ENCODE data around the gene DOCK1.

The DOCK1 gene

DNA sequence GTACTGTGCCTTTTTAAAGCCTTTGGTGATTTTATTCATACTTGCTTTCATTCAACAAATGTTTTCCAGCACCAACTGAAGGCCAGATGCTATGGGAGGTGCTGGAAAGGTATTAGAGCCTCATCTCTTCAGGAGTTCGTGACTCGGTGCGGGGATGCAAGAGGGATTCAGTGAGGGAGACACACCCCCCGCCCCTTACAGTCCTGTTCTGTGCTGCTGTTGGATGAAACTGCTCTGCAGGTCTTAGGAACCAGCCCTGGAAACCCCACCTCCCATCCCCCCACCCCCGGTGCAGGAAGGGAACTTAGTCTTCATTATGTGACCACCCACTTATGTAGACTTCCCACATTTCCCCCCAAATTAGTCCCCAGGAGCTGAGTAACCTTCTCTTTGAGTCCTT lies 180.7 kb downstream of the DOCK1 start:
- DNase-seq = no peak
- no peaks in the 10 kb centered on the region for H3K9me3 ChIP-seq (ENCODE audit: control insufficient read depth, low read length)
- H3K4me1 ChIP-seq (ENCODE audit: control insufficient read depth, insufficient read depth, low read length, poor library complexity, severe bottlenecking) = no peaks in the 10 kb centered on the region
- no peak overlapping the region for H3K27ac ChIP-seq (ENCODE audit: insufficient read depth, low read length, poor library complexity, severe bottlenecking)
- no peaks in the 10 kb centered on the region for H3K36me3 ChIP-seq (ENCODE audit: control insufficient read depth, insufficient read depth, low read length)
- H3K4me3 ChIP-seq (ENCODE audit: insufficient read depth, low read depth, low read length, poor library complexity, severe bottlenecking) = no peak overlapping the region
- H3K27me3 ChIP-seq (replicated peaks; ENCODE audit: control insufficient read depth, insufficient read depth, low read length, poor library complexity, severe bottlenecking) = no peaks in the 10 kb centered on the region

DNA sequence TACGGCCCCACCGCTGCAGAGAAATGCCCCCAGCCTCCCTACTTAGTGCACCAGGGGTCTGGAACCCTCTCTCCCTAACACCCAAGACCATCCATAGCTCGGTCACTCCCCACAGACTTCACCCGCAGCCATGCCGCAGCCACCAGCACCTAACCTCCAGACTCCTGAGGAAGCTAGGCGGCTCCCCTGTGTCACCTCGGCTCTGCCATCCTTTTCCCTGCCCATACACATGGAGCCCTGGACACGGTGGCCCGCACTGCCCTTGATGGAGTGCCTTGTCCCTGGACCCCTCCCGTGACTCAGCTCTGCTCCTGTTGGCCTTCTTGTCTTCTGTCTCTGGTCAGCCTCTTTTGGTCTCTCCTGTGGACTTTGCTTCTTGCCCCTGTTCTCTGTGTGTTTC lies 183.7 kb downstream of the DOCK1 start:
- no peaks in the 10 kb centered on the region for H3K9me3 ChIP-seq (ENCODE audit: control insufficient read depth, low read length)
- H3K4me3 ChIP-seq (ENCODE audit: insufficient read depth, low read depth, low read length, poor library complexity, severe bottlenecking) = no peak overlapping the region
- H3K4me1 ChIP-seq (ENCODE audit: control insufficient read depth, insufficient read depth, low read length, poor library complexity, severe bottlenecking) = no peaks in the 10 kb centered on the region
- H3K27me3 ChIP-seq (replicated peaks; ENCODE audit: control insufficient read depth, insufficient read depth, low read length, poor library complexity, severe bottlenecking) = no peaks in the 10 kb centered on the region
- DNase-seq = no peak
- H3K36me3 ChIP-seq (ENCODE audit: control insufficient read depth, insufficient read depth, low read length) = no peaks in the 10 kb centered on the region
- H3K27ac ChIP-seq (ENCODE audit: insufficient read depth, low read length, poor library complexity, severe bottlenecking) = no peak overlapping the region

GRCh38 chr10:127089446-127089845 lies 184.2 kb downstream of the DOCK1 start:
- Histone ChIP-seq H3K36me3 (ENCODE audit: control insufficient read depth, insufficient read depth, low read length) (no peaks in the 10 kb centered on the region), H3K9me3 (ENCODE audit: control insufficient read depth, low read length) (no peaks in the 10 kb centered on the region), H3K4me3 (ENCODE audit: insufficient read depth, low read depth, low read length, poor library complexity, severe bottlenecking) (no peak overlapping the region), H3K27me3 (replicated peaks; ENCODE audit: control insufficient read depth, insufficient read depth, low read length, poor library complexity, severe bottlenecking) (no peaks in the 10 kb centered on the region), H3K4me1 (ENCODE audit: control insufficient read depth, insufficient read depth, low read length, poor library complexity, severe bottlenecking) (no peaks in the 10 kb centered on the region), H3K27ac (ENCODE audit: insufficient read depth, low read length, poor library complexity, severe bottlenecking) (no peak overlapping the region)
- no peak for DNase-seq

GRCh38 chr10:127090138-127090537 lies 184.9 kb downstream of the DOCK1 start:
- no peak overlapping the region for H3K4me3 ChIP-seq (ENCODE audit: insufficient read depth, low read depth, low read length, poor library complexity, severe bottlenecking)
- no peak overlapping the region for H3K27ac ChIP-seq (ENCODE audit: insufficient read depth, low read length, poor library complexity, severe bottlenecking)
- no peaks in the 10 kb centered on the region for H3K27me3 ChIP-seq (replicated peaks; ENCODE audit: control insufficient read depth, insufficient read depth, low read length, poor library complexity, severe bottlenecking)
- no peak for DNase-seq
- H3K4me1 ChIP-seq (ENCODE audit: control insufficient read depth, insufficient read depth, low read length, poor library complexity, severe bottlenecking) = no peaks in the 10 kb centered on the region
- no peaks in the 10 kb centered on the region for H3K36me3 ChIP-seq (ENCODE audit: control insufficient read depth, insufficient read depth, low read length)
- no peaks in the 10 kb centered on the region for H3K9me3 ChIP-seq (ENCODE audit: control insufficient read depth, low read length)

DNA sequence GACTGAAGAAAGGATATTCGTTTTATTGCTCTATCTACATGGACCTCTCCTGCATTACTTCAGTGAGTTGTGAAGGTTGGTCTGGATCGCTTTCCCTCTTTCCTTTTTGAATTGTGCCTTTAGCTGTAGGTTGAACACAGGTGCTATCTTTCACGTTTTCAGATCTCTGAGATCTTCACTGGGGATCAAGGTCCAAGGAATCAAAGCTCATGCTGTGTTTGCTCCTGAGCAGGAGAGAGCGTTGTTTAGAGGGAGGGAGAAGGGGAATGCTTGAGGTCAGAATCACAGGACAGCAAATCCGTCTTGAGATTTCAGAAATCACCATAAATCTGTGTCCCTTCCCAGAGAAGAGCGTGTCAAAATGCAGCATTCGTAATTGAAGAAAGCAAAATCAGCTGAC lies 186.1 kb downstream of the DOCK1 start:
- H3K9me3 ChIP-seq (ENCODE audit: control insufficient read depth, low read length) = no peaks in the 10 kb centered on the region
- no peaks in the 10 kb centered on the region for H3K27me3 ChIP-seq (replicated peaks; ENCODE audit: control insufficient read depth, insufficient read depth, low read length, poor library complexity, severe bottlenecking)
- H3K4me3 ChIP-seq (ENCODE audit: insufficient read depth, low read depth, low read length, poor library complexity, severe bottlenecking) = no peak overlapping the region
- H3K36me3 ChIP-seq (ENCODE audit: control insufficient read depth, insufficient read depth, low read length) = no peaks in the 10 kb centered on the region
- no peak for DNase-seq
- no peak overlapping the region for H3K27ac ChIP-seq (ENCODE audit: insufficient read depth, low read length, poor library complexity, severe bottlenecking)
- H3K4me1 ChIP-seq (ENCODE audit: control insufficient read depth, insufficient read depth, low read length, poor library complexity, severe bottlenecking) = no peaks in the 10 kb centered on the region

DNA sequence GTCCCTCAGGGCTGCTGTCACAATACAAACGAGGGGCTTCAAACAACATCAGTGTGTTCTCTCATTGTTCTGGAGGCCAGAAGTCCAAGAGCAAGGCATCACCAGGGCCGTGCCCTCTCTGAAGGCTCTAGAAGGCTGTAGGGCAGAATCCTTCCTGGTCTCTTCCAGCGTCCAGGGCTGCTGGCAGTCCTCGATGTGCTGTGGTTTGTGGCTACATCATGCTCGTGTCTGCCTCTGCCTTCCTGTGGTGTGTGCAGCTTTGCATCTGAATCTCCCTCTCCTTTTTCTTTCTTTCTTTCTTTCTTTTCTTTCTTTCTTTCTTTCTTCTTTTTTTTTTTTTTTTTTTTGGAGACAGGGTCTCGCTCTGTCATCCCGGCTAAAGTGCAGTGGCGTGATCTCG lies 187.7 kb downstream of the DOCK1 start:
- no peaks in the 10 kb centered on the region for H3K36me3 ChIP-seq (ENCODE audit: control insufficient read depth, insufficient read depth, low read length)
- no peaks in the 10 kb centered on the region for H3K9me3 ChIP-seq (ENCODE audit: control insufficient read depth, low read length)
- no peaks in the 10 kb centered on the region for H3K27me3 ChIP-seq (replicated peaks; ENCODE audit: control insufficient read depth, insufficient read depth, low read length, poor library complexity, severe bottlenecking)
- DNase-seq = no peak
- H3K27ac ChIP-seq (ENCODE audit: insufficient read depth, low read length, poor library complexity, severe bottlenecking) = no peak overlapping the region
- H3K4me1 ChIP-seq (ENCODE audit: control insufficient read depth, insufficient read depth, low read length, poor library complexity, severe bottlenecking) = no peaks in the 10 kb centered on the region
- no peak overlapping the region for H3K4me3 ChIP-seq (ENCODE audit: insufficient read depth, low read depth, low read length, poor library complexity, severe bottlenecking)

GRCh38 chr10:127094984-127095383 lies 189.8 kb downstream of the DOCK1 start:
- no peaks in the 10 kb centered on the region for H3K9me3 ChIP-seq (ENCODE audit: control insufficient read depth, low read length)
- no peaks in the 10 kb centered on the region for H3K4me1 ChIP-seq (ENCODE audit: control insufficient read depth, insufficient read depth, low read length, poor library complexity, severe bottlenecking)
- no peak overlapping the region for H3K4me3 ChIP-seq (ENCODE audit: insufficient read depth, low read depth, low read length, poor library complexity, severe bottlenecking)
- H3K27ac ChIP-seq (ENCODE audit: insufficient read depth, low read length, poor library complexity, severe bottlenecking) = no peak overlapping the region
- H3K27me3 ChIP-seq (replicated peaks; ENCODE audit: control insufficient read depth, insufficient read depth, low read length, poor library complexity, severe bottlenecking) = no peaks in the 10 kb centered on the region
- no peaks in the 10 kb centered on the region for H3K36me3 ChIP-seq (ENCODE audit: control insufficient read depth, insufficient read depth, low read length)
- DNase-seq = no peak

DNA sequence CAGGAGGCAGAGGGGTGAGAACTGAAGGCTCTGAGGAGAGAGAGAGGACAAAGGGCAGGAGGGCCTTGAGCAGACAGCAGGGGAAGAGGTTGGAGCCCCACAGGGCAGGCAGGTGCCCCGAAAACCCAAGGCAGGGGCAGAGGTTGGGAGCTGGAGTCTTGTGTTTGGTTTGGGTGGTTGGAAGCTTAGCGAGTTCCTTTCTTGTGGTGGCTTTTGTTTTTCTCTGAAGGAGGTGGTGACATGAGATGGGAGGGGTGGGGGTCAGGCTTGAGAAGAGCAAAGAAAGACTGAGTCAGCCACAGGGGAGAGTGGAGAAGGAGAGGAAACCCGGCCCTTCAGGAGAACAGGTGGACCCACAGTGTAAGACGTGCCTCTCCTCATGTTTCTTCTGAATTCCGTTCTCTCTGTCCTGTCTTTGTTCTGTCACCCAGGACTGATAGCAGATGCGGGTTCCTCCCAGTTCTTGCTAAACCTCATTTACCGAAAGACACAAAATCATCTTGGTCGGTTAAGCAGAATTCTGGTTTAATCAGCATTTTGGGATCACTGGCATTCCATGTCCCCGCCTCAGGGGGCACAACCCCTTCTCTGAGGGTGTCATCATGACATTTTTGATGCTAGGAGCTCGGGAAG lies 195.9 kb downstream of the DOCK1 start:
- Histone ChIP-seq H3K36me3 (ENCODE audit: control insufficient read depth, insufficient read depth, low read length) (no peaks in the 10 kb centered on the region), H3K9me3 (ENCODE audit: control insufficient read depth, low read length) (no peaks in the 10 kb centered on the region), H3K27me3 (replicated peaks; ENCODE audit: control insufficient read depth, insufficient read depth, low read length, poor library complexity, severe bottlenecking) (no peaks in the 10 kb centered on the region), H3K27ac (ENCODE audit: insufficient read depth, low read length, poor library complexity, severe bottlenecking) (no peak overlapping the region), H3K4me1 (ENCODE audit: control insufficient read depth, insufficient read depth, low read length, poor library complexity, severe bottlenecking) (no peaks in the 10 kb centered on the region), H3K4me3 (ENCODE audit: insufficient read depth, low read depth, low read length, poor library complexity, severe bottlenecking) (no peak overlapping the region)
- no peak for DNase-seq

DNA sequence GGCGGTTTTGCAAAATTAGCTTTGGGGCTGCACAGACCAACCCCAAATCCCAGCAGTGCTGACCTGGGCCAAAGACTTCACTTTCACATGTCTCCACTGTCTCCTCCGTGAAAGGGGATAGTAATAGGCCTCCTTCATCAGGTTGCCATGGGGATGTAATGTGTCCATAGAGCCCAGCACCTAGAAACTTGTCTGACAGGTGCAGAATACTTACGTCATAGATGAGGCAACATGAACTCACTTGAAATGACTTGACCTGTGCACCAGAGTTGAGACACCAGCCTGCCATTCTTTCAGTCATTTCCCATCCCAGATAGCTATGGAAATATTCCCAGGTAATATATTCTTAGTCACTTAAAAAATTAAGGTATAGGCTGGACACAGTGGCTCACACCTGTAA lies 196.9 kb downstream of the DOCK1 start:
- H3K36me3 ChIP-seq (ENCODE audit: control insufficient read depth, insufficient read depth, low read length) = no peaks in the 10 kb centered on the region
- H3K4me1 ChIP-seq (ENCODE audit: control insufficient read depth, insufficient read depth, low read length, poor library complexity, severe bottlenecking) = no peaks in the 10 kb centered on the region
- H3K27ac ChIP-seq (ENCODE audit: insufficient read depth, low read length, poor library complexity, severe bottlenecking) = no peak overlapping the region
- no peaks in the 10 kb centered on the region for H3K9me3 ChIP-seq (ENCODE audit: control insufficient read depth, low read length)
- H3K4me3 ChIP-seq (ENCODE audit: insufficient read depth, low read depth, low read length, poor library complexity, severe bottlenecking) = no peak overlapping the region
- DNase-seq = no peak
- no peaks in the 10 kb centered on the region for H3K27me3 ChIP-seq (replicated peaks; ENCODE audit: control insufficient read depth, insufficient read depth, low read length, poor library complexity, severe bottlenecking)

GRCh38 chr10:127115100-127115499 lies 209.9 kb downstream of the DOCK1 start:
- no peaks in the 10 kb centered on the region for H3K36me3 ChIP-seq (ENCODE audit: control insufficient read depth, insufficient read depth, low read length)
- no peaks in the 10 kb centered on the region for H3K4me1 ChIP-seq (ENCODE audit: control insufficient read depth, insufficient read depth, low read length, poor library complexity, severe bottlenecking)
- H3K4me3 ChIP-seq (ENCODE audit: insufficient read depth, low read depth, low read length, poor library complexity, severe bottlenecking) = no peak overlapping the region
- H3K27ac ChIP-seq (ENCODE audit: insufficient read depth, low read length, poor library complexity, severe bottlenecking) = no peak overlapping the region
- no peaks in the 10 kb centered on the region for H3K27me3 ChIP-seq (replicated peaks; ENCODE audit: control insufficient read depth, insufficient read depth, low read length, poor library complexity, severe bottlenecking)
- no peaks in the 10 kb centered on the region for H3K9me3 ChIP-seq (ENCODE audit: control insufficient read depth, low read length)
- DNase-seq = no peak

All from effector memory CD4-positive, alpha-beta T cell (primary cell).